IPS DF 6.9 (cell line): ENCODE data around the gene ARHGAP24.

ENCODE experiments used
- DNase-seq: peaks from one replicate; pipeline ENCODE4 v3.0.0-alpha.2; 2013; ENCODE audit warnings: low read depth, low spot score
- H3K27ac ChIP-seq: one replicate; pipeline ENCODE4 v1.5.1; 2013; ENCODE audit warnings: low read length, control low read depth
- H3K27me3 ChIP-seq: 2 replicates; pipeline ENCODE4 v1.6.1; 2013; ENCODE audit warnings: mild to moderate bottlenecking, low read length; ENCODE audit not compliant: control insufficient read depth, insufficient read depth
- H3K36me3 ChIP-seq: 2 replicates; pipeline ENCODE4 v1.6.1; 2013; ENCODE audit warnings: low read length; ENCODE audit not compliant: control insufficient read depth, insufficient read depth
- H3K4me1 ChIP-seq: 2 replicates; pipeline ENCODE4 v1.6.1; 2013; ENCODE audit warnings: low read length; ENCODE audit not compliant: control insufficient read depth, insufficient read depth
- H3K4me3 ChIP-seq: 2 replicates; pipeline ENCODE4 v1.5.1; 2013; ENCODE audit warnings: mild to moderate bottlenecking, low read length
- H3K9me3 ChIP-seq: 2 replicates; pipeline ENCODE4 v1.6.1; 2013; ENCODE audit warnings: low read length, inconsistent platforms; ENCODE audit not compliant: control insufficient read depth, insufficient read depth
- WGBS: extraction: QIAGEN DNeasy Blood & Tissue Kit; methylation state at CpG from one replicate; pipeline ENCODE4 v1.1.7; 2013; ENCODE audit warnings: mixed read lengths, missing lambda C conversion rate; ENCODE audit not compliant: insufficient read length, insufficient coverage; 5-methylcytosine and 5-hydroxymethylcytosine counted together

ARHGAP24 gene

DNA sequence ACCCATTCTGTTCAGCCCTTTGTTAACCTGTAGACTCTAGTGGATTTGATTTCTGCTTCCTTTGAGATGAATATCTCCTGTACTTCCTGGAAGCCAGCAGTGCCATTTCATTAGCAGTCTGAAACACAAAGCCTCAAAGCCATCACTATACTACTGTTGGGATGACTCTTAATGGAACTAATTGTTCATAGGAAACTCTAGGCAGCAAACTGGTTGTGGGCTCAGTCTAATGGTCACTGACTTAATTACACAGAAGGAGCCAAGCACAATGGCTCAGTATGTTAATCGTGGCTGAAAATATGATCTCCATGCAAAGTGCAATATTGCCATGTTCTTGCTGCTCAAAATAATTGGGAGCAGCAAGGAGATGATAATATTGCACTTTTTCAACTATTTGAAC lies 262.3 kb downstream of the ARHGAP24 start:
- WGBS, result no CpG with 5 or more reads among the region's 1 CpG

DNA sequence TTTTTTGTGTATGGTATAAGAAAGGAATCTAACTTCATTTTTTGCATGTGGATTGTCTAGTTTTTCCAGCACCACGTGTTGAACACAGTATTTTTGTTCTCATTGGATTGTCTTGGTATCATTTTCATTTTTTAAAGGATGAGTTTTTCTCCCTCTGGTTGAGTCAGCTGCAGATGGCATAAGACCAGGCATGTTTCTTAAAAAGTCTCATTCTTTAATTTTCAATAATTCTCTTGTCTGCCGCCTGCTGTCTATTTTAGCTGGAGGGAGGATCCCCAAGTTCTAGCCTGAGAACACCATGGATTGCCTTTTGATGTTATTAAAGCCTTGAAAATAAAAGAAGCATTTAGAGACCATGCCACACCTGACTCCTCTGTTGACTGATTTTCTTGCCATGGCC lies 263.8 kb downstream of the ARHGAP24 start:
- Histone ChIP-seq H3K27me3 (no peaks in the 10 kb centered on the region), H3K9me3 (no peaks in the 10 kb centered on the region), H3K4me3 (no peak overlapping the region), H3K27ac (no peak overlapping the region), H3K4me1 (0 out of 2 replicates have a peak, but pooled peaks cover 2% of the 10 kb centered on the region), H3K36me3 (no peaks in the 10 kb centered on the region)
- WGBS, result no CpG with 5 or more reads among the region's 2 CpGs
- DNase-seq, result no peak

More for the DNA sequence above, 262.3 kb downstream of the ARHGAP24 start:
- Histone ChIP-seq H3K27me3 (no peaks in the 10 kb centered on the region), H3K4me1 (0 out of 2 replicates have a peak, but pooled peaks cover 2% of the 10 kb centered on the region), H3K27ac (no peak overlapping the region), H3K36me3 (no peaks in the 10 kb centered on the region), H3K4me3 (no peak overlapping the region), H3K9me3 (no peaks in the 10 kb centered on the region)
- no peak for DNase-seq

DNA sequence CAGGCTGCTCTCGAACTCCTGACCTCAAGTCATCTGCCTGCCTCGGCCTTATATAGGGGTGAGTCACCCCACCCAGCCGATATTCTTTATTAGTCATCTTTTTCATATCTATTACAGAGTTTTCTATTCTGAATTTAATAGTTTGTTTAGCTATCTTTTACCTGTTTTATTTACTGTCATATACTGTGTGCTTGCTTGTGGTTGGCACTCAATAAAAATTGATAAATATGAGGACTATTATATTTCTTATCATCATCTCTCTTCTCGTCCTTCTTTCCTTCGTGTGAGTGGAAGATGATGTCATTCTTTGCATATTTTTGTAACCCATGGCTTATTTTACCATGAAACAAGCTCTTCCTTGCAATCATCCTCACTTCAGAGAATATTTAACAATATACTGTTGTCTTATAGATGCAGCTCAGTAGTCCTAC lies 265.5 kb downstream of the ARHGAP24 start:
- Histone ChIP-seq H3K27ac (no peak overlapping the region), H3K9me3 (no peaks in the 10 kb centered on the region), H3K4me1 (0 out of 2 replicates have a peak, but pooled peaks cover 2% of the 10 kb centered on the region), H3K27me3 (no peaks in the 10 kb centered on the region), H3K36me3 (no peaks in the 10 kb centered on the region), H3K4me3 (no peak overlapping the region)
- no CpG with 5 or more reads among the region's 5 CpGs for WGBS
- DNase-seq, result no peak

DNA sequence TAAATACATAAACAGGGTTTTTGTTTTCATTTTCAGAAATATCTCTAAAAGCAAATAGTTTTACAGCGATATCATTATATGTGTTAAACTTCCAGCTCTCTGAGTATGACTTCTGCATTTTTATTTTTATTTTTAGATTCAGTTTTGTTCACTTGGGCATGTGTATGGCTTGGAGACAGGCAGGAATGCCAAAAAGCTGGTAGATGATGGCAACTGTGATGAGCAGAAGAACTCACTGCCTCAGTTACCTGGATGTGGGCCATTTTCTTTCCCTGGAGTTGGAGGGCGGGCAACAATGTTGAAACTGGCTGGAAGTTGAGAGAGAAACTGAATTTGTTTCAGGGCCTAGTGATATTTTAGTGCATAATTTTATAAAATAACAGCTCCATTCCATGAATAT lies 266.4 kb downstream of the ARHGAP24 start:
- H3K4me1 ChIP-seq, result 0 out of 2 replicates have a peak, but pooled peaks cover 2% of the 10 kb centered on the region
- no peak for DNase-seq

DNA sequence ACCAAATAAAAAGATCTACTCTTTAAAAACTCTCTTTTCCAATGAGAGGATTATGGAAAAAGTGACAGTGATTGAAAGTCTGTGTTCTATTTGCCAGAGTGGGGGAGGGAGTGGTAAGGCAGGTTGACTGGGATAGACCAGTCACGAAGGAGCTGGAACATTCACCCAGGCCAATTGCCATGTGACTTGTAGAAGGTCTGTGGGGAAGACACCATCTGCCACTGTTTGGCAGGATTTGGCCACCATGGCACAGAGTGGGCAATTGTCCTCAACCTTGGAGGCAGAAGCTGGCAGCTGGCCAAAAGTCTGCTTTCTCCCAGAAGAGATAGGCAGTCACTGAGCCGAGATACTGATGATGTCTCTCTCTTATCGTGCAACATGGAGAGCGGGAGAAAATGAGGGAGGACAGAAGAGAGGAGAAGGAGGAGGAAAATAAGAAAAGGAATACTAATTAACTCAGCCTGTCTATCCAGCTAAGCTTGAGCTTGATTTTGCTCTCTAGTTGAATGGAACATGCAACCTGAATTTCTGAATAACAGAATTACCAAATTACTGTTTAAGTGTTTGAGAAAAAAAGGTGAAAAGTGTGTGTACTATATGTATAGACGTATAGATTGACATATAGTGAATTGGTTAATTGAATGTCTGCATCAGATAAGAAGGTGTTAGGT lies 267.1 kb downstream of the ARHGAP24 start:
- Histone ChIP-seq H3K36me3 (no peaks in the 10 kb centered on the region), H3K4me3 (no peak overlapping the region), H3K4me1 (0 out of 2 replicates have a peak, but pooled peaks cover 2% of the 10 kb centered on the region), H3K27me3 (no peaks in the 10 kb centered on the region), H3K9me3 (no peaks in the 10 kb centered on the region), H3K27ac (no peak overlapping the region)
- DNase-seq, result no peak
- WGBS, result 100% methylated on average over 1 of the region's 5 CpGs

More for the DNA sequence above, 266.4 kb downstream of the ARHGAP24 start:
- H3K36me3 ChIP-seq, result no peaks in the 10 kb centered on the region
- WGBS, result no CpG with 5 or more reads among the region's 2 CpGs
- H3K4me3 ChIP-seq, result no peak overlapping the region
- no peak overlapping the region for H3K27ac ChIP-seq
- no peaks in the 10 kb centered on the region for H3K27me3 ChIP-seq
- H3K9me3 ChIP-seq, result no peaks in the 10 kb centered on the region

DNA sequence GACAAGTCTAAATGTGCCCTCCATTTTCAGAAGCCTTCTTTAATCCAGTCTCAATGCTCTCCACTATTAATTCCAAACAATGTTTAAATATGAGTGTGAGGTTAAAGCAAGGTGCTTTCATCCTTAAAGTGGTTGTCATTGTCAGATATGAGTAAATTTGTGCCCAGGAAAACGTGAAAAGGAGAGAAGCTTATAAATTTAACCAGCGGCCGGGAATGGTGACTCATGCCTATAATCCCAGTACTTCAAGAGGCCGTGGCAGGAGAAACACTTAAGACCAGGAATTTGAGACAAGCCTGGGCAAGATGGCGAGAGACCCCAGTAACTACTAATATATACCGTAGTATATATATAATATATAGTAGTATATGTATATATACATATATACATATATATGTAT lies 270.0 kb downstream of the ARHGAP24 start:
- Histone ChIP-seq H3K4me1 (no peaks in the 10 kb centered on the region), H3K27ac (no peak overlapping the region), H3K9me3 (no peaks in the 10 kb centered on the region), H3K36me3 (no peaks in the 10 kb centered on the region), H3K27me3 (no peaks in the 10 kb centered on the region), H3K4me3 (no peak overlapping the region)
- DNase-seq, result no peak
- WGBS, result no CpG with 5 or more reads among the region's 6 CpGs

DNA sequence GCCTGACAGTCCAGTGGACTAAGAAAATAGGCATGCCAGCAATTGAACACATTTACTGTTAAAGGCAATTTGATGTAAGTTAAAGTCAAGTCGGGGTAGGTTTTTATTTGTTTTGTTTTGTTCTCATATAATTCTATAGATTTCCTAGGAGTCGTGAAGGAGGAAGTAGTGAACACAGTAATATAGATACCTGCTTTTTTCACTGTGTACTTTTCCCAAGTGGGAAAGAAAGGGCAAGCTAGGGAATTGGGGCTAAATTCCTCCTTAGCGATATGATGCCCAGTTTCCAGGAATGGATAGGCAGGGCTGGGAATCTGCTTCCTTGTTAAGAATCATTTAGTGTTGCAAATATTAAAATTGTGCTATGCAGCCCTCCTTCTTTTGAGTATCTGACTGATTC lies 271.0 kb downstream of the ARHGAP24 start:
- Histone ChIP-seq H3K4me1 (no peaks in the 10 kb centered on the region), H3K27ac (no peak overlapping the region), H3K36me3 (no peaks in the 10 kb centered on the region), H3K9me3 (no peaks in the 10 kb centered on the region), H3K27me3 (no peaks in the 10 kb centered on the region), H3K4me3 (no peak overlapping the region)
- 100% methylated on average over 1 of the region's 3 CpGs for WGBS
- no peak for DNase-seq

DNA sequence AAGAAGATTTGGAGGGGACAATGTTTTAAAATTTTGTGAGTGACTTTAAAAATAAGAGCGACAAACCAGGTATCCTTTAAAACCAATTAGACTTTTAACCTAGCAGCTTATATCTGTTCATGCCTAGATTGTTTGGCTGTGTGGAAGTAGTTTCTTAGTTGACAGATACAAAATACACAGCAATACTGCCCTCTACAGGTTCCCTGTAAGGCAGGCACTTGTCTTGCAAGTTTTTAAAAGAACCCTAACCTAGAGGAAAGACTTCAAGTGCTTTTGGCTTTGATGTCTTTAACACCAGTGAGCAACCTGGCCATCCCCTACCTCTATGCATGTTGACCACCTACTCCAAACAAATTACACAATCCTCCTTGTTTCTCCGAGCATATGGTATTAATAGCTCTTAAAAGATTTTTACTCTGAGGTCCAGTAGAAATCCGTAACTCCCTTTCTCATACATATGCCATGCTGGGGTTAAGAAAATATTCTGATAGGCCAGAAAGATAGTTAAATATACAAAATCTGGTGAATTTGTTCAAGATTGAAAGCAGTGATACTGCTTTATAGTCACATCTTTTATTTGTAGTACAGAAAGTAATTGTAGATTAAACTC lies 273.0 kb downstream of the ARHGAP24 start:
- Histone ChIP-seq H3K27me3 (no peaks in the 10 kb centered on the region), H3K9me3 (no peaks in the 10 kb centered on the region), H3K4me1 (peaks cover 2% of the 10 kb centered on the region; the same call in 1 of the 2 replicates), H3K27ac (no peak overlapping the region), H3K4me3 (no peak overlapping the region), H3K36me3 (no peaks in the 10 kb centered on the region)
- DNase-seq, result peak; percentile 18
- no CpG with 5 or more reads among the region's 3 CpGs for WGBS

DNA sequence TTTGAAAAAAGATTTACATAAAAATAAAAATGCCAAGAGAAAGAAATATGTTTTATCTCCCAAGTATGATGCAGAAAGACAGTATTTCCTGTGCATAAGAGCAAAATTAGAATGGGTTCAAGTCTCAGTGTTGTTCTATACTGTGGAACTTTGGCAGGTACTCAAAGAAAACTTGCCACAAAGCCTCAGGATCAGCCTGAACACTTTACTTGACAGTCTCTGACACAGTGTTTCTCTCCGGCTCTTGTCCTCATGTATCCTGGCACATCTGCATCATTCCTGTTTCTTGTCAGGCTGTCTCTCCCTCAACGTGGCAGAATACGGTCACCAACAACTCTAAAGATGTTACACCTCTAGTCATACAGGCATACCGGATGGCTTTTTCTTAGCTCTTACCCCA lies 273.7 kb downstream of the ARHGAP24 start:
- no peak for DNase-seq
- Histone ChIP-seq H3K4me3 (no peak overlapping the region), H3K27me3 (no peaks in the 10 kb centered on the region), H3K36me3 (no peaks in the 10 kb centered on the region), H3K9me3 (no peaks in the 10 kb centered on the region), H3K4me1 (peaks cover 2% of the 10 kb centered on the region; the same call in 1 of the 2 replicates), H3K27ac (no peak overlapping the region)
- WGBS, result no CpG with 5 or more reads among the region's 4 CpGs

DNA sequence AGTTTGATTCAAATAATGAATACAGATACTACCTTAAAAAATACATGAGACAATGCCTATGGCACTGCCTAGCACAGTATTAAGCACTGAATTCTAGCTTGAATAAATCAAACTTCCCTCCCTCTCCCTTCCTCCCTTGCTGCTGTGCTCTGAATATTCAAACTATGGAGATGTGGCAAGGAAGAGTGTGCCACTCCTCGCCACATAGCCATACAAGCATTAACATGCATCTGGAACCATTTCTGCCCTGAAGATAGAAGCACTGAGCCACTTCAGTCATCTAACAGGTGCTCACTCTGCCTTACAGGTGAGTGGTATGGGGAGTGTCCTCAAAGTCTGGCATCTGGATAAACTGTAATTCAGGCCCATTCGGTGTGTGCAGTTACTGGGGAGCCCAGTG lies 276.9 kb downstream of the ARHGAP24 start:
- no peak for DNase-seq

More for the DNA sequence above, 276.9 kb downstream of the ARHGAP24 start:
- no peak overlapping the region for H3K4me3 ChIP-seq
- no peak overlapping the region for H3K27ac ChIP-seq
- no peaks in the 10 kb centered on the region for H3K9me3 ChIP-seq
- peaks cover 2% of the 10 kb centered on the region; the same call in 1 of the 2 replicates for H3K4me1 ChIP-seq
- H3K27me3 ChIP-seq, result no peaks in the 10 kb centered on the region
- WGBS, result no CpG with 5 or more reads among the region's 2 CpGs
- no peaks in the 10 kb centered on the region for H3K36me3 ChIP-seq
